CD4-positive, alpha-beta T cell treated with Interferon alpha-2 for 1 hour (primary cell): ENCODE data around the gene MLLT1.

Source experiments
- DNase-seq, 2 donors: peaks; one replicate each; pipeline ENCODE4 v3.0.0-alpha.2; 2020 to 2022

The MLLT1 gene

DNA sequence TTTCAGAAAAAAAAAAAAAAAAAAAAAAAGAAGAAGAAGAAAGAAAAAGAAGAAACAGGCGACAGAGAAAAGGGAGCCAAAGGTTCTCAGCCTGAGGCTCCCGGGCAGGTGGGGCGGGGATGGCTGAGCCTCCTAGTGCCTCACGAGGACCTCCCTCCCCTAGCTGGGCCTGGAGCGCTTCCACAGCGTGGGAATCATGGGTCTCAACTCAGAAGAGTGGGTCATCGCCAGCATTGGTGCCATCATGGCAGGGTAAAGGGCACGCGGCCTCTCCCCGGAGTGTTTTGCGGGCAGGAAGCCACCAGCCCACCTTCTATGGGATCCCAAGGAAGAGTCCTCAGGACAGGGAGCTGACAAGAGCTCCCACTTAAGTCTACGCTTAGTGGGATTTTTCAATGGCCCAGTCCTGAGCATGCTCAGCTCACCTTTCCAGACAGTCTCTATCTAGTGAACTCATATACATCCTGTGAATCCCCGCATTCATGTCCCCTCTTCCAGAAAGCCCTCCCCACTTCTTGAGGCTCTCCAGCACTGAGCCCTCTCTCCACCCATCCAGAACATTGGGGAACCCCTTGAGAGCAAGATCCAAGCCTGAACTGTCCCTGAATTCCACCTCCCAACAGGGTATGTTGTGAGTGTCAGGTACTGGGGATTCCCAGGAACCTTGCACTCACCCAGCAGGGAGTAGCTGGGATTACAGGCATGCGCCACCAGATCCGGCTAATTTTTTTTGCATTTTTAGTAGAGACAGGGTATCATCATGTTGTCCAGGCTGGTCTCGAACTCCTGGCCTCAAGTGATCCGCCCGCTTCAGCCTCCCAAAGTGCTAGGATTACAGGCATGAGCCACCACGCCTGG is 74.7 kb downstream of the MLLT1 start:
- DNase-seq, result no peak

DNA sequence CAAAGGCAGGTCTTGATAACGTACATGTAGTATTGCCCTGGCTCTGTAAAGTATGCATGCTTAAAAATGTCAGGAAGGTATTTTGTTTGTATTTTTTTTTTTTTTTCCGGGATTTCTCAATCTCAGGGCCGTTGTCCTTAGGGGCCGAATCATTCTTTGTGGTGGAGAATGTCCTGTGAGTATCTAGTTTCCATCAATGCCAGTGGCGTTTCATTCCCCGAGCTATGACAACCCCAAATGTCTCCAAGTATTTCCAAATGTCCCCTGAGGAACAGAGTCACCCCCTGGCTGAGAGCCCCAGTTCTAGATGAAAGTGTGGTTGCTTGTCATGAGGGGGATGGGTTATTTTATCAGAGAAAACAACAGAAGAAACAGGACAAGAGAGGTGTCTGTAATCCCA is 75.6 kb downstream of the MLLT1 start:
- DNase-seq, result no peak

DNA sequence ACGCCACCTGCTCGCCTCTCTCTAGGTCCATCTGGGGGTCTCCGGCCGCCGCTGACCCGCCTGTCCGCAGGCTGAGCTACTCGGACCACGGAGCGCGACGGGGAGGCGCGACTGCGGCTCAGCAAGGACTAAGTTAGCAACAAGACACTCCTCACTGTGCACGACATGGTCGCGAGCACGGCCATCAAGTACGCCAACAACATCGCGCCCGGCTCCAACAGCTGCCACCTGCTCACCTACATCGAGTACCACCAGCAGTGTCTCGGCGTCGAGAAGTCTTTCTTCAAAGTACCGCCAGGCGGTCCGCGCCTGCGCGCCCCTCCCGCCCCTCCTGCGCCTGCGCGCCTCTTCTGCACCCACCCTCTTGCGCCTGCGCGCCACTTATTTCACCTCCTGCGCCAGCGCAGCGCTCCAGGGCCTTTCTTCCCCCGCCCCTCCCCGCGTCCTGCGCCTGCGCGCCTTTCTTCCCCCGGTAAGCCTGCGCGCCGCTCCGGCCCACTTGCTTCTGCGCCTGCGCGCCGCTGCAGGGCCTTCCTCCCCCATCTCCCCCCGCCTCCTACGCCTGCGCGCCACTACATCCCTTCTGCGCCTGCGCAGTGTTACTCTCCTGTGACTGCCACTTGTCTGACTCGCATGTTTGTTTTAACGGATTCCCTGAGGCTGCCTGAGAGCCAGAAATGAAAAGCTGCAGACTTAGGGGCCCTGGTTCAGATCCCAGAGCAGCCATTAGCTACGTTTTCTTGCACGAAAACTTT is 80.4 kb downstream of the MLLT1 start:
- peak; percentile 99 for DNase-seq

DNA sequence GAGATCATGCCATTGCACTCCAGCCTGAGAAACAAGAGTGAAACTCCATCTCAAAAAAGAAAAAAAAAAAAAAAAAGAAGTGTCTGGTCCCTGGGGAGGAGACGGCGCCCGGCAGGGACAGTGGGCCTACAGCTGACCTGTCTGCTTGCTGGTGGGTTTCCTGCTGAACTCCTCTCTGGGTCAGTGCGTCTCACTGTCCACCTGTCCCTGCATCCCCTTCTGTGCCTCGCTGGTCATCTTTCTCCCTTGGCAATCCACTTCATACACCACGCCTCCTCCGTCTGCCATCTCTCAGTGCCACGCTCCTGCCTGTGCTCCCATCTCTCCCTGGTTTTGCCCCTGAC is 80.9 kb downstream of the MLLT1 start:
- DNase-seq, result no peak

DNA sequence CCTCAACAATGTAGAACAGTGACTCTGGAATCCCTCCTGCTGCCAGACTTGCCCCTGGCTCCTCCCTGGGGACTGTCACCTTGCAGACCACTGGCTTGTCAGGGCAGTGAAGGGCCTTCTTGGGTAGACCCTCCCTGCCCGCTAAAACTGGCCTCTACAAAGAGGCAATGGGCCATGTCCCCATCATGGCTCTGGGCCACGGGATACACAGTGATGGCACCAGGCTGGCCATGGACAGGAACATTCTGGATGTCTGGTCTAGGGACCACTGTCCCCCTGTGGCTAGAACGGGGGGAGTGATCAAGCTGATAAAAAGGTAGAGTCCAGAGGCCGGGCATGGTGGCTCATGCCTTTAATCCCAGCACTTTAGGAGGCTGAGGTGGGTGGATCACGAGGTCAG is 83.4 kb downstream of the MLLT1 start:
- no peak for DNase-seq

DNA sequence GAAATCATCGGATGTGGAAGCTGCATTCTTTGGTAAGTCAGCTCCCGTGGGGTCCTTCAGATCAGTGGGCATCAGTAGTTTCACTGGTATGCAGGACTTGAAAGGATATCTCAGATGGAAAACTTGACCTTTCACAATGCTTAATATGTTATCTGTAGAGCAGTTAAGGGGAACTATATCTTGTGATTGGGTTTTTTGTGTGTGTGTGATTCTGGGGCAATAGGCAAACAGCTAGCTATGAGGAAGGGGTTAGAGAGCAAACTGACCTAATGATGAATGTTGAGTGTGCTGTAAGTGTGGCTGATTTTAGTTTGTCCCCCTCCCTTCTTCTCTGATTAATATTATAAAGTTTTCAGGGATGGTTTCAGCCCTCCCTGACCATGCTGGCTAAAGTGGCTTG is 91.0 kb downstream of the MLLT1 start:
- no peak for DNase-seq

DNA sequence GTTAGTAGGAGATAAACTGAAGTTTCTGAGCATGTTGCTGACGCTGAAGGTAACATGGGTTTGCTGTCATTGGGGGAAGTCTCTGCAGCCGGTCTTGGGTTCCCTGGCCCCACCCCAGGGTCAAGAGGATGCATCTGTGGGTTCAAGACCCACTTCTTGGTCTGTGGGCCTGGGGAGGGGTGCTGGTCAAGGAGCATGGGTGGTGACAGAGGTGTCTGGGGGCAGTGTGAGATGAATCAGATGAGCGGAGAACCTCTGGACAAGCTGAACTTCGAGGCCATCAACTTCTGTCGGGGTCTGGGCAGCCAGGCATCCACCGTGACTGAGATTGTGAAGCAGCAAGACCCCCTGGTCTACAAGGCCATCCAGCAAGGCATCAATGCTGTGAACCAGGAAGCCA is 92.4 kb downstream of the MLLT1 start:
- no peak for DNase-seq

DNA sequence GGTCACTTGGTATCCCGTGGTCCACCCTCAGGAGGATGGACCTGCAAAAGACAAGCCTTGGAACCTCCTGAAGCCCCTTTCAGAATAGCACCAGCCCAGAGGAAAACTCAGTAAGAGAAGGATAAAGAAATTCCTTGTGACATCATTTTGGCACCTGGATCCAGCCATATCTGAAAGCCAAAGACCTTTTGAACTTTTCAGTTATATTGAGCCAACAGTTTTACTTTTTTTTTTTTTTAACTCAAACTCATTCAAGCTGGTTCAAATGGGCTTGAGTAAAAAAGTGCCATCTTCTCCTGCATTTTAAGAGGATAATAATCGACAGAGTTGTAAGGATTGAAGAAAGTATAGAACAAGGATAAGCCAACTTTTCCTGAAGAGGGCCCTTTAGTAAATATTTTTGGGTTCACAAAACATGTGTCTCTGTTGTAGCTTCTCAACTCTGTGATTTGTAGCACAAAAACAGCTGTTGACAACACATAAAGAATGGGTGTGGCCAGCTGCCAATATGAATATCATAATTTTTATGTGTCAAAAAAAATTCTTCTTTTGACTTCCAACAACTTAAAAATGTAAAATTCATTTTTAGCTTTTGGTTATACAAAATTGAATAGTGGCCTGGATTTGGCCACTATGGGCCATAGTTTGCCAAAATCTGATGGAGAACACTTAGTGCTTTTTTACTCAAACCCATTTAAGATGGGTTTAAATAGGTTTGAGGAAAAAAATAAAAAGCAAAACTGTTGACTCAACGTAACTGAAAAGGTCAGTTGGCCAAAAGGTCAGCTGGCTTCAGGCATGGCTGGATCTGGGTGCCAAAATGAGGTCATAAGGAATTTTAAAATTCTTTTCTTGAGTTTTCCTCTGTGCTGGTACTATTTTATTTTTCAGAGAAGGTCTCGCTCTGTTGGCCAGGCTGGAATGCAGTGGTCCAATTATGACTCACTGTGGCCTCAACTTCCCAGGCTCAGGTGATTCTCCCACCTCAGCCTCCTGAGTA is 93.6 kb downstream of the MLLT1 start:
- DNase-seq, result no peak

DNA sequence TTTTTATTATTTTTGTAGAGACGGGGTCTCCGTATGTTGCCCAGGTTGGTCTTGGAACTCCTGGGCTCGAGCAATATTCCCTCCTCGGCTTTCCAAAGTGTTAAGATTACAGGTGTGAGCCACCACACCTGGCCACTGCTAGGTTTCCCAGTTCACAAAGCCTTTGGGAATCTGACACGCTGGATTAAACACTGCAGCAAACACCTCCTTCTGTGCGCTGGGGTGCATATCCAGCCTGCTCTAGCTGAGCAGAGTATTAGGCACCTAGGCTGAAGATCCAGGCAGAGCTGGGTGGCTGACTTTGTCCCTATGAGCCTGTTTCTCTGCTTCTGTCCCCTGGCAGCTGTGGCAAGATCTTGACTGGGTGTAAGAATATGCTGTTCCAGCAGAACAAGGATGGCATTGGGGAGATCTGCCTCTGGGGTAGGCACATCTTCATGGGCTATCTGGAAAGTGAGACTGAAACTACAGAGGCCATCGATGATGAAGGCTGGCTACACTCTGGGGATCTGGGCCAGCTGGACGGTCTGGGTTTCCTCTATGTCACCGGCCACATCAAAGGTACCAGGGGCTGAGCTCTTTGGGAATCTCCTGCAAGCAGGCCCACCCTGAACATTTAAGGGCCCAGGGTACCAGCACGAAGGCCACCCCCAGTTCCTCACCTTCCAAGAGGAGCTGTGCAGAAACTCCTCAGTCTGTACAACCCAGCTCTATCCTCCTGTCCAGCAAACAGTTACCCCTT is 94.5 kb downstream of the MLLT1 start:
- DNase-seq, result no peak

DNA sequence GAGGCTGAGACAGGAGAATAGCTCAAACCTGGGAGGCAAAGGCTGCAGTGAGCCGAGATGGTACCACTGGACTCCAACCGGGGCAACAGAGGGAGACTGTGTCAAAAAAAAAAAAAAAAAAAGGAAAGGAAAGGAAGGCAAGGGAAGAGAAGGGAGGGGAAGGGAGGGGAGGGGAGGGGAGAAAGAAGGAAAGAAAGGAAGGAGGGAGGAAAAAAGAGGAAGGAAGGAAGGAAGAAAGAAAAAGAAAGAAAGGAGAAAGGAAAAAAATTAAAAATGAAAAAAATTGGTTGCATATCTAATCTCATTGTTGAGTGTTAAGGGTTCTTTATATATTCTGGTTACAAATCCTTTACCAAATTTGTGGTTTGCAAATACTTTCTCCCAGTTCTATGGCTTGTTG is 98.7 kb downstream of the MLLT1 start:
- DNase-seq, result no peak

DNA sequence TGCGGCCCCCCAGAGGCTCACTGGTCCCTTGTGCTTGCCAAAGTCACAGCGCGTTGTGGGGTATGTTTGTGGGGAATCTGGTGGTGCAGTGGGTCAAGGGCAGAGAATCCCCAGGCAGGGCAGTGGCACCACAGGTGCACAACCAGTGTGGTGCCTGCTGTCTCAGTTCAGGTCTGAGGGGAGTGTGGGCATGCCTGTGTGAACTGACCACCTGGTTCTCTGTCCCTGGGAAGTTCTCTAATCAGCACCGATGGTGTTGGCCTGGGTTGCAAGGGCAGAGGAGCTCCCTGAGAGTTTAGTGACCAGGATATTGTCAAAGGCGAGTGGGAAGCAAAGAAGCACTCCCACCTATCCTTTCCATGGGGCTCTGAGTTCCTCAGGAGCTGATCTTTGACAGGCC is 106.6 kb downstream of the MLLT1 start:
- DNase-seq, result no peak

DNA sequence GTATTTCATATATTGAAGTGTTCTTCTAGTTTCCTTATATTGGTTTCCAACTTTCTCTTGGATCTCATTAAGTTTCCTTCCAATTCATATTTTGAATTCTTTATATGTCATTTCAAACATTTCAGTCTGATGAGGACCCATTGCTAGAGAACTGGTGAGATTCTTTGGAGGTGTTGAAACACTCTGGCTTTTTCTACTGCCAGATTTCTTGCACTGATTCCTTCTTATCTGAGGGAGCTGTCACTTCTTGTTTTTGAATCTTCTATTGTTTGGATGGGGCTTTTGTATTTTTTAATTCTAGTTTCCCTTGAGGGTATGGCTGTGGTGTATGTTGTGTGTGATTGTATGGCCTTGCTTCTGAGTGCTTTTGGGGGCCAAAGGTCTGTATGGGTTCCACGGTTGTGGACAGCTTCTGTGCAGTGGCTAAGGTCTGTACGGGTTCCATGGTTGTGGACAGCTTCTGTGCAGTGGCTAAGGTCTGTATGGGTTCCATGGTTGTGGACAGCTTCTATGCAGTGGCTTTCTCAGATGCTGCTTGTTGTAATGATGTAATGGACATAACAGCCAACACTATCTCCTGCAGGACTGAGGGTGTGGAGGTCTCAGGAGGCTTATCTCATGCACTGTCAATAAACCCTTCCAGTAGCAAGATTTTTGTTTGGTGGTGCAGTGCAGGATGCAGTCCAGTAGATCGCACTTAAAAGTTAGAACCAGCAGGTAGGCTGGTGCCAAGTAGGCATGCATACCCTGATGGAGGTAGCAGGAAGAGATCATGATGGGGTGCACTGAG is 107.5 kb downstream of the MLLT1 start:
- DNase-seq, result no peak

DNA sequence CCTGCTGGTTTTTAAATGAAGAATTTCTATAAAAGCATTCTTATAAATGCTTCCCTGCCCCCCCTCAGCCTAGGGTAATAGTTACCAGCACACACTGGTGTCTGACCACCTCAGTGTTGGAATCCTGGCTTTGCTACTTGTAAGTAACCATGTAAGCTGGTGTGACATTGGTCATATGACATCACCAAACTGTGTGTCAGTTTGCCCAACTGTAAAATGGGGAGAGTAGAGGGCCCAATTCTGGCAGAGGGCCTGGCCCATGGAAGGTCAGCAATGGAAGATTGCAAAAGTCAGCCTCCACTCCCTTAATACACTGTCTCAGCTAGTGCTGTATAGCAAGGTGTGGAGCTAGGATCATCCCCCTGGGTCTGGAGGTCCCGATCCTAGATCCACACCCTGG is 112.7 kb downstream of the MLLT1 start:
- DNase-seq, result no peak

DNA sequence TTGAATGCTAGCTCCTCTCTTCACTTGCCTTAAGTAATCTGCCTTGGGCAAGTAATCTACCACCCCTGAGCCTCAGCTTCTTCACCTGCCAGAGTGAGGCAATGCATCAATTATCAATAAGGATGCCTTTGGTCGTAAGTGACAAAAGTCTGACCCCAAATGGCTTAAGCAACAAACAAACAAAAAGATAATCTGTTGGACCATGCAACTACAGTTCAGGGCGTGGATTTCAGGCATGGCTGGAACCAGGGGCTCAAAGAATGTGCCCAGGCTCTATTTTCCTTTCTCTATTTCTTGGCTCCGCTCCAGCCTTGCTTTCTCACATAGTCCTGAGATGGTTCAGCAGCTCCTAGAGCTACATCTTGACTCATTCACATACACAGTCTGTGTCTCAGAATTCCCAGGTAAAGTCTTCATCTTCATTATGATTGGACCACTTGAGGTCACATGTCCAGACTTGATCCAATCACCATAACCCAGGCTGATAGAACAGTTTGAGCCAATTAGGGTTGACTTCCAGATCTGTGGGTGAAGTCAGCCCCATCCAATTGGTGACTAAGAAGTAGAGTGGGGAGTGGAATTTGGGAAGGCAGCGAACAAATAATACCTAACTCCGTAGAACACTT is 114.8 kb downstream of the MLLT1 start:
- no peak for DNase-seq

DNA sequence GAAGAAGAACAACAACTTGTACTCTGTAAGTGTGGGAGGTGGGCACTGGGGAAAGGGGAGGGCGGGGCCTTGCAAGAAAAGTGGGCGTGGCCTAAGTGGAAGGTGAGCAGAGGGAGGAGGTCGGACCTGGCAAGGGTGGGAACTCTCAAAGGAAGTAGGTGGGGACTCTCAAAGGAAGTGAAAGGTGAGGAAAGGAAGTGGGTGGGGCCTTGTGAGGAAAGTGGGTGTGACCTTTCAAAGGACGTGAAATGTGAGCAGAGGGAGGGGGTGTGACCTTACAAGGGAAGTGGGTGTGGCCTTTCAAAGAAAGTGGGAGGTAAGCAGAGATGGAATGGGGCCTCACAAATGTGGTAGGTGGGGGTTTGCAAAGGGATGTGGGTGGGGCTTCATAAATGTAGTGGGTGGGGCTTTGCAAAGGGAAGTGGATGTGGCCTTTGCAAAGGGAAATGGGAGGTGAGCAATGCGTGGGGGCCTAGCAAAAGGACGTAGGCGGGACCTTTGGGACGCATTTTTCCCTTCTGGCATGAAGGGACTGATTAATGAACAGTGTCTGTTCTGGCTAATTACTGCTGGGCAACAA is 118.4 kb downstream of the MLLT1 start:
- peak; percentile 85 to 88 for DNase-seq
